PC-3 (cell line): Measurements from ENCODE around the gene C1orf105. TPM values are rescaled to one million over a fixed set of nuclear protein-coding genes. Genes with fewer than 3 reads are reported as not detected.

Experiments used
- ATAC-seq: fragments of 200-7000 bp; cut with Tn5 transposase; 2 replicates; pipeline ENCODE4 v1.9.1; 2020; ENCODE audit warnings: mild to moderate bottlenecking, moderate library complexity
- BruUV-seq: library from RNA; stranded (reverse); fragments of 400-500 nt; replicated peaks from 2 replicates; lab custom pipeline; 2021; lab: Mats Ljungman, UMichigan
- CTCF ChIA-PET: fragments of 300-600 bp; sonication (Branson Sonifier 250); formaldehyde crosslinking; loops from one replicate; lab custom pipeline; 2022; ENCODE audit warnings: antibody characterized with exemption; lab: Charles Lee
- POLR2A ChIA-PET: fragments of 300-600 bp; sonication (Branson Sonifier 250); formaldehyde crosslinking; loops from one replicate; lab custom pipeline; 2022; ENCODE audit warnings: antibody characterized with exemption; ENCODE audit not compliant: unreplicated experiment; lab: Charles Lee
- DNase-seq: peaks from one replicate; pipeline ENCODE4 v3.0.0-alpha.2; 2015
- H2AFZ ChIP-seq: fragments of 300-600 bp; sonication (generic); 2 replicates; pipeline ENCODE4 v1.6.0; 2016; ENCODE audit warnings: antibody characterized with exemption, low read length
- H3F3A ChIP-seq: fragments of 300-600 bp; sonication (generic); one replicate; pipeline ENCODE4 v1.6.0; 2017; ENCODE audit warnings: antibody characterized with exemption, low read length, control low read depth, mild to moderate bottlenecking; ENCODE audit not compliant: unreplicated experiment
- H3K27ac ChIP-seq: fragments of 300-600 bp; sonication (generic); 2 replicates; pipeline ENCODE4 v1.5.1; 2016; ENCODE audit warnings: mild to moderate bottlenecking, low read length
- H3K27me3 ChIP-seq: fragments of 300-600 bp; sonication (generic); 2 replicates; pipeline ENCODE4 v1.6.1; 2016; ENCODE audit warnings: low read length, mixed read lengths
- H3K36me3 ChIP-seq: fragments of 300-600 bp; sonication (generic); 2 replicates; pipeline ENCODE4 v1.6.1; 2016; ENCODE audit warnings: low read depth, mixed run types, low read length, mixed read lengths
- H3K4me1 ChIP-seq: fragments of 300-600 bp; sonication (generic); 2 replicates; pipeline ENCODE4 v1.5.1; 2016; ENCODE audit warnings: low read length; ENCODE audit not compliant: insufficient read depth
- H3K4me2 ChIP-seq: fragments of 300-600 bp; sonication (generic); 2 replicates; pipeline ENCODE4 v1.6.0; 2016; ENCODE audit warnings: low read length
- H3K4me3 ChIP-seq: fragments of 300-600 bp; sonication (generic); 2 replicates; pipeline ENCODE4 v1.5.1; 2016; ENCODE audit warnings: mild to moderate bottlenecking, low read length, mixed read lengths
- H3K79me2 ChIP-seq: fragments of 300-600 bp; sonication (generic); 2 replicates; pipeline ENCODE4 v1.6.1; 2017; ENCODE audit warnings: low read length, mixed read lengths
- H3K9ac ChIP-seq: fragments of 300-600 bp; sonication (generic); 2 replicates; pipeline ENCODE4 v1.6.0; 2016; ENCODE audit warnings: mild to moderate bottlenecking, low read length
- H3K9me2 ChIP-seq: fragments of 300-600 bp; sonication (generic); replicated peaks from 2 replicates; pipeline ENCODE4 v1.6.1; 2016; ENCODE audit warnings: mixed run types, low read length, mixed read lengths
- H3K9me3 ChIP-seq: fragments of 300-600 bp; sonication (generic); 2 replicates; pipeline ENCODE4 v1.6.1; 2016; ENCODE audit warnings: low read length, mixed read lengths
- H4K20me1 ChIP-seq: fragments of 300-600 bp; sonication (generic); 2 replicates; pipeline ENCODE4 v1.6.1; 2016; ENCODE audit warnings: low read length, mixed read lengths
- EZH2 ChIP-seq: fragments of 300-600 bp; sonication (generic); IDR thresholded peaks from one replicate; pipeline ENCODE4 v1.6.1; 2017; ENCODE audit warnings: antibody characterized with exemption, mild to moderate bottlenecking, low read length; ENCODE audit not compliant: unreplicated experiment
- EZH2phosphoT487 ChIP-seq: fragments of 300-600 bp; sonication (generic); IDR thresholded peaks from 2 replicates; pipeline ENCODE4 v1.6.1; 2018; ENCODE audit warnings: mild to moderate bottlenecking, antibody characterized with exemption, low read length, borderline replicate concordance
- intact Hi-C: fragments of 100-400 bp; cut with micrococcal nuclease; formaldehyde crosslinking; loops from 2 replicates; pipeline ENCODE4 v1.9.0; 2023
- total RNA-seq: library from RNA; depleted of rRNA; stranded (reverse); fragments of >200 nt; gene quantifications from 2 replicates; pipeline ENCODE4 v1.2.3, GENCODE V29; 2014
- TF ChIP-seq, protein P1 (sequence below): fragments of 300-600 bp; sonication (generic); conservative IDR thresholded peaks from 2 replicates; pipeline ENCODE4 v1.5.1; 2017; ENCODE audit warnings: antibody characterized with exemption, low read depth, mild to moderate bottlenecking, low read length

The C1orf105 gene
- total RNA-seq, 1 experiment from 2014 or later, result not detected

DNA sequence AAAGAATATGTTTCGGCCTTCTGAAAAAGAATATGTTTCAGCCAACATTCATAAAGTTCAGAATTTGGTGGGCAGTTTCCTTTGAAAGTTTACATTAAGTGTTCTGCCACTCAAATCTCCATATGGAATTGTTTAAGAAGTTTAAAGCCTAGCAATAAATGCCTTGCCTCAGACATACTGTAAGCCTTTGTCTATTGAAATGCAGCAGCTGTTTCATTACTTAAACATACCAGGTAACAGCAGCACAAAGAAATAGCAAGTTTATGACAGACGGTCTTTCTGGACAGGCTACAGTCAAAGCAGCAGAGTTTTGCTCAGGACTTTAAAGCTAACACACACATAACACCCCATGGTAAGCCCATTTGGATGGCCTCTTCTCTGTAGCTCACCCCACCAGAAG is 38.5 kb upstream of the C1orf105 start:
- Histone ChIP-seq H3K27ac (no peak overlapping the region), H3K79me2 (no peaks in the 10 kb centered on the region), H3K4me1 (no peaks in the 10 kb centered on the region), H3K4me2 (no peak overlapping the region), H3K9me2 (0 out of 2 replicates have a peak, but pooled peaks cover 3% of the 10 kb centered on the region), H3K9me3 (no peaks in the 10 kb centered on the region), H2AFZ (no peak overlapping the region), H3K9ac (no peak overlapping the region), H3K4me3 (no peak overlapping the region), H3F3A (no peaks in the 10 kb centered on the region), H4K20me1 (no peaks in the 10 kb centered on the region), H3K27me3 (no peaks in the 10 kb centered on the region), H3K36me3 (no peaks in the 10 kb centered on the region)
- intact Hi-C loops, result no loop called here
- no peak for TF ChIP-seq EZH2phosphoT487
- TF ChIP-seq, protein P1, sequence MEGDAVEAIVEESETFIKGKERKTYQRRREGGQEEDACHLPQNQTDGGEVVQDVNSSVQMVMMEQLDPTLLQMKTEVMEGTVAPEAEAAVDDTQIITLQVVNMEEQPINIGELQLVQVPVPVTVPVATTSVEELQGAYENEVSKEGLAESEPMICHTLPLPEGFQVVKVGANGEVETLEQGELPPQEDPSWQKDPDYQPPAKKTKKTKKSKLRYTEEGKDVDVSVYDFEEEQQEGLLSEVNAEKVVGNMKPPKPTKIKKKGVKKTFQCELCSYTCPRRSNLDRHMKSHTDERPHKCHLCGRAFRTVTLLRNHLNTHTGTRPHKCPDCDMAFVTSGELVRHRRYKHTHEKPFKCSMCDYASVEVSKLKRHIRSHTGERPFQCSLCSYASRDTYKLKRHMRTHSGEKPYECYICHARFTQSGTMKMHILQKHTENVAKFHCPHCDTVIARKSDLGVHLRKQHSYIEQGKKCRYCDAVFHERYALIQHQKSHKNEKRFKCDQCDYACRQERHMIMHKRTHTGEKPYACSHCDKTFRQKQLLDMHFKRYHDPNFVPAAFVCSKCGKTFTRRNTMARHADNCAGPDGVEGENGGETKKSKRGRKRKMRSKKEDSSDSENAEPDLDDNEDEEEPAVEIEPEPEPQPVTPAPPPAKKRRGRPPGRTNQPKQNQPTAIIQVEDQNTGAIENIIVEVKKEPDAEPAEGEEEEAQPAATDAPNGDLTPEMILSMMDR, result no peak
- no peak for TF ChIP-seq EZH2
- DNase-seq (no peak), ATAC-seq (no peak)
- CTCF ChIA-PET, result no interaction called here
- POLR2A ChIA-PET, result interaction anchor here (0.5 kb wide), 1 partner anchor 311 kb away, joined by 15 read pairs; no protein-coding TSS in a partner anchor
- no TSS peak for BruUV-seq

DNA sequence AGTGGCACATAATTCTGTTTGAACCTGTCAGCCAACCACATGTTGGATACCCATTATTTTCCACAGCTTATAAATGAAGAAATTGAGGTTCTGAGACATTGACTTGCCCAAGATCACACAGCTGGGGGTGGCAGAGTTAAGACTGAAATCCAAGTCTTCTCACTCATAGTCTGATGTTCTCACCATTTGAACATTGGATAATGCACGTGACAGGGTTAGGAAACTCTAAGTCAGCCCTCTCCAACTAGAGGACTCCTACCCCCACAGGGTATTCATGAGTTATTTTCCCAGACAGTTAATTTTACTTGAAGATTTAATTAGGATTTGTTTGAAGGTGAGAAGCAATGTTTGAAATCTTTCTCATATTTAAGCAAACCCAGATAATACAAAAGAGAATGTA is 38.1 kb upstream of the C1orf105 start:
- intact Hi-C loops, result no loop called here
- ChIA-PET POLR2A (no interaction called here), CTCF (no interaction called here)
- no peaks in the 10 kb centered on the region for H3K4me1 ChIP-seq
- H3K27ac ChIP-seq, result no peak overlapping the region
- 0 out of 2 replicates have a peak, but pooled peaks cover 3% of the 10 kb centered on the region for H3K9me2 ChIP-seq
- H3K27me3 ChIP-seq, result no peaks in the 10 kb centered on the region
- no TSS peak for BruUV-seq
- H3F3A ChIP-seq, result no peaks in the 10 kb centered on the region
- H2AFZ ChIP-seq, result no peak overlapping the region
- DNase-seq, result no peak
- H3K79me2 ChIP-seq, result no peaks in the 10 kb centered on the region
- TF ChIP-seq EZH2 (no peak), EZH2phosphoT487 (no peak)
- TF ChIP-seq, protein P1, result no peak
- no peak overlapping the region for H3K9ac ChIP-seq
- no peak overlapping the region for H3K4me2 ChIP-seq
- no peaks in the 10 kb centered on the region for H3K36me3 ChIP-seq
- ATAC-seq, result no peak
- no peaks in the 10 kb centered on the region for H3K9me3 ChIP-seq
- no peak overlapping the region for H3K4me3 ChIP-seq
- no peaks in the 10 kb centered on the region for H4K20me1 ChIP-seq

DNA sequence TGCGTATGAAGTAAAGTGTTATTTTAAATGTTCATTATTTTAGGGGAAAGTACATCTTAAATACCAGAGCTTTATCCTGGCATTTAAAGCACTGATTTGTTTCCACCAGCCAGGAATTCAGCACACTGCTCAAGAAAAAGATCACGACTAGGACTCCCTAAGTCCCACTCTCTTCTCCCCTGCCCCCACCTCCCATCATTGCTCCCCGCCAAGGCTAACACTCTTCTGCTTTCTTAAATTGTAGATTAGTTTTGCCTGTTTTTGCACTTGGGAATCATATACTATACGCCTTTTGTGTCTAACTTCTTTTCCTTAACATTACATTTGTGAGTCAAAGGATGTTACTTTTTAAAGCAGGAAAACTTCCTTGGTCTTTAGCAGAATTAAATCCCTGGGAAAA is 37.5 kb upstream of the C1orf105 start:
- no TSS peak for BruUV-seq
- no peak overlapping the region for H3K9ac ChIP-seq
- H4K20me1 ChIP-seq, result no peaks in the 10 kb centered on the region
- no peaks in the 10 kb centered on the region for H3F3A ChIP-seq
- H3K4me3 ChIP-seq, result no peak overlapping the region
- POLR2A ChIA-PET, result no interaction called here
- DNase-seq, result no peak
- intact Hi-C loops, result no loop called here
- H3K27ac ChIP-seq, result no peak overlapping the region
- CTCF ChIA-PET, result no interaction called here
- no peaks in the 10 kb centered on the region for H3K36me3 ChIP-seq
- no peak overlapping the region for H2AFZ ChIP-seq
- TF ChIP-seq EZH2, result no peak
- TF ChIP-seq, protein P1, result no peak
- no peak for TF ChIP-seq EZH2phosphoT487
- ATAC-seq, result no peak
- H3K79me2 ChIP-seq, result no peaks in the 10 kb centered on the region
- H3K4me1 ChIP-seq, result no peaks in the 10 kb centered on the region
- no peaks in the 10 kb centered on the region for H3K9me3 ChIP-seq
- H3K27me3 ChIP-seq, result no peaks in the 10 kb centered on the region
- H3K9me2 ChIP-seq, result 0 out of 2 replicates have a peak, but pooled peaks cover 3% of the 10 kb centered on the region
- no peak overlapping the region for H3K4me2 ChIP-seq
